Thyroid gland (tissue), 4 donors: ENCODE measurements around the gene GYS1. TPM values are rescaled to one million over a fixed set of nuclear protein-coding genes. Genes with fewer than 3 reads are reported as not detected.
"Not testable (repeated sequence)": the region's sequence is repeated elsewhere in the genome, so short reads cannot be mapped to it uniquely, and the experiment has no call there.

Experiments
- DNase-seq, 2 donors: peaks; one replicate each; pipeline ENCODE4 v3.0.0-alpha.2; 2019
- H3K27ac ChIP-seq, 3 donors: fragments of 200-600 bp; sonication (generic); 1 replicate in 2 of 3; 2 replicates in 1 of 3; pipeline ENCODE4 v1.5.1; 2016 to 2019; ENCODE audit warnings: mild to moderate bottlenecking in 1 of 3, moderate library complexity in 1 of 3
- H3K27me3 ChIP-seq: fragments of 200-600 bp; sonication (generic); one replicate; pipeline ENCODE4 v1.5.1; 2019
- H3K36me3 ChIP-seq, 2 donors: fragments of 200-600 bp; sonication (generic); one replicate each; pipeline ENCODE4 v1.5.1; 2016 to 2019
- H3K4me1 ChIP-seq, 2 donors: fragments of 200-600 bp; sonication (generic); one replicate each; pipeline ENCODE4 v1.5.1; 2017 to 2019
- H3K4me3 ChIP-seq, 3 donors: fragments of 200-600 bp; sonication (generic); replicated peaks in 1 of 3; 1 replicate in 2 of 3; 2 replicates in 1 of 3; pipeline ENCODE4 v1.5.1; 2016; ENCODE audit warnings: mild to moderate bottlenecking in 1 of 3
- H3K9me3 ChIP-seq: fragments of 200-600 bp; sonication (generic); one replicate; pipeline ENCODE4 v1.5.1; 2017
- CTCF ChIP-seq, 6 experiments: fragments of 200-600 bp in 3 of 6; fragments of 450-650 bp in 3 of 6; sonication (generic) in 3 of 6; IDR thresholded peaks; one replicate each; pipeline ENCODE4 v1.5.1; 2016 to 2019; ENCODE audit warnings: antibody characterized with exemption in 6 of 6, mild to moderate bottlenecking in 2 of 6, inconsistent platforms in 1 of 6, moderate library complexity in 1 of 6
- POLR2A ChIP-seq, 2 donors: fragments of 450-650 bp; IDR thresholded peaks; one replicate each; pipeline ENCODE4 v1.6.1; 2017; ENCODE audit warnings: antibody characterized with exemption in 2 of 2, mild to moderate bottlenecking in 2 of 2, moderate library complexity in 1 of 2
- WGBS, 2 donors: methylation state at CpG; one replicate each; pipeline ENCODE4 v1.1.5; 2017; 5-methylcytosine and 5-hydroxymethylcytosine counted together
- intact Hi-C: fragments of 100-400 bp; cut with DNase I; formaldehyde crosslinking; loops from one replicate; pipeline ENCODE4 v1.15.1; 2023
- total RNA-seq, 4 donors: library from RNA; depleted of rRNA; stranded (reverse); fragments of >200 nt; gene quantifications; one replicate each; pipeline ENCODE4 v1.2.3, GENCODE V29; 2016

GYS1 gene
- total RNA-seq, 4 donors from 2014 or later = 17.9 to 33.2 (median 23.9) TPM

DNA sequence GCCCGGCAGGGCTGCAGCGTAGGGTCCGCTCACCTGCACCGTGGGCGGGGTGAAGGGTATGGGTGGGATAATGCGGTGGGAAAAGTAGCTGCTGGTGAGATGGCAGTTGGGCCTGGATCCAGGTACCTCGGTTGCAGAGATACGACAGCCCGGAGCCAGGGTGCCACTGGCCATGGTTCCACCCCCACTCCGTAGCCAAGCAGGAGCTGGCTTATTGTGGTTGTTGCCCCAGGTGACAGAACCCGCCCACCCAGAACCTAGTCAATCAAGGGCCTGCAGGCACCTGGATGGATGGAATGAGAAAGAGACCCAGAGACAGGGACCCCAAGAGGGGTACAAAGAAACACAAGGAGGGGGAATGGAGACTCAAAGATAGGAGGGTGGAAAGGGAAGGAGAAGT is 27.2 kb upstream of the GYS1 start:
- H3K36me3 ChIP-seq = no peaks in the 10 kb centered on the region
- peaks cover 17 to 24% of the 10 kb centered on the region in 2 donors for H3K4me1 ChIP-seq
- intact Hi-C loops = no loop called here
- TF ChIP-seq CTCF (IDR thresholded peaks at IDR 0.05) = no peak
- no peak for TF ChIP-seq POLR2A (IDR thresholded peaks at IDR 0.05)
- H3K27me3 ChIP-seq = no peaks in the 10 kb centered on the region
- DNase-seq = peak in 1 of 2 donors; percentile 22
- no peaks in the 10 kb centered on the region for H3K9me3 ChIP-seq
- no peak overlapping the region for H3K4me3 ChIP-seq
- H3K27ac ChIP-seq = no peak overlapping the region
- 68 to 78% methylated on average over 11 of the region's 11 CpGs for WGBS, 2 donors

GRCh38 chr19:49019242-49019932 is 26.3 kb upstream of the GYS1 start:
- H3K9me3 ChIP-seq = no peaks in the 10 kb centered on the region
- no peak overlapping the region for H3K27ac ChIP-seq
- 15 to 17% methylated on average over 13 to 22 of the region's 41 CpGs for WGBS, 2 donors
- intact Hi-C loops = no loop called here
- peak overlapping the region in 1 of 3 donors; percentile 25 for H3K4me3 ChIP-seq
- peak; percentile 61 to 82 for DNase-seq
- peaks cover 17 to 24% of the 10 kb centered on the region in 2 donors for H3K4me1 ChIP-seq
- peaks cover 0 to 5% of the 10 kb centered on the region in 2 donors for H3K36me3 ChIP-seq
- TF ChIP-seq CTCF (IDR thresholded peaks at IDR 0.05) (no peak), POLR2A (IDR thresholded peaks at IDR 0.05) (no peak)
- H3K27me3 ChIP-seq = no peaks in the 10 kb centered on the region

GRCh38 chr19:49018388-49019241 is 25.5 kb upstream of the GYS1 start:
- H3K27me3 ChIP-seq, H3K36me3 ChIP-seq, intact Hi-C loops, H3K9me3 ChIP-seq, H3K27ac ChIP-seq: not testable (repeated sequence)
- Histone ChIP-seq H3K4me3 (peak overlapping the region in 1 of 3 donors; percentile 25), H3K4me1 (peaks cover 17 to 24% of the 10 kb centered on the region in 2 donors)
- peak in 1 of 2 donors; percentile 17 for DNase-seq
- WGBS, 2 donors = 6 to 30% methylated on average over 9 to 35 of the region's 50 CpGs

GRCh38 chr19:49017666-49018351 is 24.7 kb upstream of the GYS1 start:
- peak overlapping the region in 1 of 3 donors; percentile 25 for H3K4me3 ChIP-seq
- no peaks in the 10 kb centered on the region for H3K27me3 ChIP-seq

More at GRCh38 chr19:49017666-49018351, 24.7 kb upstream of the GYS1 start:
- DNase-seq = peak; percentile 25 to 33
- WGBS, 2 donors = 3% methylated on average over 8 to 14 of the region's 62 CpGs
- H3K9me3 ChIP-seq = no peaks in the 10 kb centered on the region
- H3K27ac ChIP-seq = no peak overlapping the region
- intact Hi-C loops = no loop called here
- TF ChIP-seq CTCF (IDR thresholded peaks at IDR 0.05) = peak in 2 of 6 experiments; percentile 33 to 54
- no peak for TF ChIP-seq POLR2A (IDR thresholded peaks at IDR 0.05)
- peaks cover 17 to 24% of the 10 kb centered on the region in 2 donors for H3K4me1 ChIP-seq
- H3K36me3 ChIP-seq = peaks cover 0 to 6% of the 10 kb centered on the region in 2 donors
